Liver (tissue), 9 donors: Measurements from ENCODE around the gene B4GALNT3. TPM values are rescaled to one million over a fixed set of nuclear protein-coding genes. Genes with fewer than 3 reads are reported as not detected.

ENCODE experiments used
- DNase-seq: peaks from one replicate; pipeline ENCODE4 v3.0.0-alpha.2; 2017; ENCODE audit warnings: low spot score
- H3K27ac ChIP-seq, 2 donors: one replicate each; pipeline ENCODE4 v1.7.0; 2013; ENCODE audit warnings: inconsistent platforms in 2 of 2, low read length in 2 of 2, control low read depth in 1 of 2, low read depth in 1 of 2, mild to moderate bottlenecking in 1 of 2
- H3K27me3 ChIP-seq, 4 donors: one replicate each; pipeline versions ENCODE4 v1.6.1 to v1.7.0; 2013; ENCODE audit warnings: low read length in 3 of 4, inconsistent platforms in 1 of 4, mild to moderate bottlenecking in 1 of 4, moderate library complexity in 1 of 4; ENCODE audit not compliant: control insufficient read depth in 4 of 4, insufficient read depth in 4 of 4
- H3K36me3 ChIP-seq, 4 donors: one replicate each; pipeline versions ENCODE4 v1.6.1 to v1.7.0; 2013; ENCODE audit warnings: low read length in 3 of 4, mild to moderate bottlenecking in 3 of 4, low read depth in 1 of 4, moderate library complexity in 1 of 4; ENCODE audit not compliant: control insufficient read depth in 4 of 4, insufficient read depth in 3 of 4
- H3K4me1 ChIP-seq, 4 donors: one replicate each; pipeline versions ENCODE4 v1.6.1 to v1.7.0; 2013; ENCODE audit warnings: low read length in 3 of 4, mild to moderate bottlenecking in 3 of 4, moderate library complexity in 1 of 4; ENCODE audit not compliant: control insufficient read depth in 4 of 4, insufficient read depth in 4 of 4
- H3K4me3 ChIP-seq, 3 donors: one replicate each; pipeline versions ENCODE4 v1.6.1 to v1.7.0; 2013; ENCODE audit warnings: low read length in 3 of 3, control low read depth in 1 of 3, low read depth in 1 of 3, mild to moderate bottlenecking in 1 of 3
- H3K9ac ChIP-seq, 2 donors: one replicate each; pipeline ENCODE4 v1.7.0; 2013; ENCODE audit warnings: low read length in 2 of 2, mild to moderate bottlenecking in 2 of 2, moderate library complexity in 2 of 2, control low read depth in 1 of 2, low read depth in 1 of 2
- H3K9me3 ChIP-seq, 4 donors: one replicate each; pipeline versions ENCODE4 v1.6.1 to v1.7.0; 2013; ENCODE audit warnings: low read length in 3 of 4; ENCODE audit not compliant: control insufficient read depth in 4 of 4
- ATF3 ChIP-seq: IDR thresholded peaks from 2 replicates; pipeline ENCODE4 v1.6.1; 2016; ENCODE audit warnings: antibody characterized with exemption
- CTCF ChIP-seq: fragments of 150-350 bp; IDR thresholded peaks from 2 replicates; pipeline ENCODE4 v1.5.1; 2017; ENCODE audit warnings: improper control_type of control experiment, low read depth, low read length; ENCODE audit not compliant: missing input control
- EGR1 ChIP-seq, 2 donors: IDR thresholded peaks; 2 replicates each; pipeline ENCODE4 v1.6.1; 2016 to 2018; ENCODE audit warnings: antibody characterized with exemption in 2 of 2, low read depth in 2 of 2
- NR2F2 ChIP-seq: IDR thresholded peaks from 2 replicates; pipeline ENCODE4 v1.6.1; 2016; ENCODE audit warnings: antibody characterized with exemption
- REST ChIP-seq: IDR thresholded peaks from 2 replicates; pipeline ENCODE4 v1.6.1; 2016; ENCODE audit warnings: antibody characterized with exemption, mild to moderate bottlenecking
- RXRA ChIP-seq, 2 donors: IDR thresholded peaks; 2 replicates each; pipeline ENCODE4 v1.6.1; 2017 to 2018; ENCODE audit warnings: antibody characterized with exemption in 2 of 2, mild to moderate bottlenecking in 1 of 2
- SP1 ChIP-seq: IDR thresholded peaks from 2 replicates; pipeline ENCODE4 v1.6.1; 2018; ENCODE audit warnings: antibody characterized with exemption, mild to moderate bottlenecking
- ZBTB33 ChIP-seq: IDR thresholded peaks from 2 replicates; pipeline ENCODE4 v1.6.1; 2016; ENCODE audit warnings: antibody characterized with exemption
- WGBS: extraction: QIAGEN DNeasy Blood & Tissue Kit; methylation state at CpG from one replicate; pipeline ENCODE4 v1.1.7; 2013; 5-methylcytosine and 5-hydroxymethylcytosine counted together
- polyA plus RNA-seq, 2 donors: library from polyadenylated mRNA; stranded (reverse) in 1 of 2; unstranded in 1 of 2; fragments of 200-250 nt in 1 of 2; fragments of >200 nt in 1 of 2; fragmentation: Nextera tagmentation in 1 of 2; extraction: Ambion mirVana in 1 of 2; gene quantifications; one replicate each; pipeline versions ENCODE4 v1.2.1 to v1.2.3, GENCODE V29; 2013 to 2015
- total RNA-seq, 2 donors: library from RNA; depleted of rRNA; stranded (reverse); fragments of >200 nt; gene quantifications; one replicate each; pipeline ENCODE4 v1.2.3, GENCODE V29; 2014
- donor health status: healthy.
- donor health status: healthy.
- donor health status: healthy.
- donor health status: healthy.
- donor health status: healthy.

B4GALNT3 gene
- total and polyA plus RNA-seq, 4 donors, result 0.09 to 0.25 (median 0.14) TPM; not detected in 1

GRCh38 chr12:590206-590750 lies 130.5 kb downstream of the B4GALNT3 start:
- 82% methylated on average over 14 of the region's 14 CpGs for WGBS
- Histone ChIP-seq H3K27ac (no peak overlapping the region), H3K9me3 (no peaks in the 10 kb centered on the region), H3K9ac (no peak overlapping the region), H3K4me3 (no peak overlapping the region), H3K4me1 (peaks cover 4 to 19% (median 14%) of the 10 kb centered on the region in 4 donors), H3K27me3 (no peaks in the 10 kb centered on the region), H3K36me3 (no peaks in the 10 kb centered on the region)
- no peak for TF ChIP-seq SP1
- no peak for TF ChIP-seq ZBTB33
- no peak for TF ChIP-seq EGR1 (IDR thresholded peaks at IDR 0.05; ENCODE audit: low read depth in 2 of 2)
- no peak for TF ChIP-seq REST
- TF ChIP-seq RXRA (IDR thresholded peaks at IDR 0.05), result no peak
- DNase-seq, result no peak

- Histone ChIP-seq H3K27ac (no peak overlapping the region), H3K4me3 (no peak overlapping the region), H3K36me3 (no peaks in the 10 kb centered on the region), H3K27me3 (no peaks in the 10 kb centered on the region), H3K9ac (no peak overlapping the region), H3K9me3 (no peaks in the 10 kb centered on the region), H3K4me1 (peaks cover under 1 to 10% (median 7%) of the 10 kb centered on the region in 4 donors)
- peak; percentile 91 for DNase-seq
- TF ChIP-seq CTCF (peak; percentile 20), ATF3 (no peak), NR2F2 (peak; percentile 70)
- WGBS, result 67% methylated on average over 16 of the region's 16 CpGs
Observed at GRCh38 chr12:591167-592023, 131.7 kb downstream of the B4GALNT3 start.
